ENCODE results near the gene ZBED3. TPM values are rescaled to one million over a fixed set of nuclear protein-coding genes. Genes with fewer than 3 reads are reported as not detected.

Gene ZBED3
- polyA plus RNA-seq, 1 donor from 2014 or later, result 0.56 TPM

GRCh38 chr5:77101298-77101697 is 14.2 kb upstream of the ZBED3 start:
- Histone ChIP-seq H3K9me3 (ENCODE audit: low read length) (no peaks in the 10 kb centered on the region), H3K27ac (ENCODE audit: low read length) (no peak overlapping the region), H2AFZ (ENCODE audit: low read depth, low read length) (no peak overlapping the region), H3K4me2 (ENCODE audit: low read length) (no peak overlapping the region), H4K20me1 (ENCODE audit: insufficient read depth) (no peaks in the 10 kb centered on the region), H3F3A (ENCODE audit: insufficient read depth, low read length, poor library complexity, severe bottlenecking) (no peaks in the 10 kb centered on the region), H3K27me3 (ENCODE audit: insufficient read depth, low read depth, low read length) (no peaks in the 10 kb centered on the region), H3K9ac (ENCODE audit: low read length) (no peak overlapping the region), H3K79me2 (replicated peaks; ENCODE audit: insufficient read depth, low read length) (no peaks in the 10 kb centered on the region), H3K36me3 (ENCODE audit: insufficient read depth, low read length) (no peaks in the 10 kb centered on the region), H3K9me2 (ENCODE audit: insufficient read depth, low read length) (no peaks in the 10 kb centered on the region), H3K4me3 (ENCODE audit: low read length) (no peak overlapping the region)
- TF ChIP-seq MXI1 (conservative IDR thresholded peaks at IDR 0.05; ENCODE audit: poor library complexity, severe bottlenecking) (no peak), RAD21 (conservative IDR thresholded peaks at IDR 0.05) (no peak), POLR2AphosphoS5 (IDR thresholded peaks at IDR 0.05) (no peak), CTCF (IDR thresholded peaks at IDR 0.05; ENCODE audit: poor library complexity, severe bottlenecking) (no peak), EZH2 (IDR thresholded peaks at IDR 0.05; ENCODE audit: borderline replicate concordance, insufficient read depth, low read length, poor library complexity, severe bottlenecking) (no peak), SMC3 (conservative IDR thresholded peaks at IDR 0.05; ENCODE audit: poor library complexity) (no peak), EP300 (conservative IDR thresholded peaks at IDR 0.05; ENCODE audit: poor library complexity, severe bottlenecking) (no peak)

DNA sequence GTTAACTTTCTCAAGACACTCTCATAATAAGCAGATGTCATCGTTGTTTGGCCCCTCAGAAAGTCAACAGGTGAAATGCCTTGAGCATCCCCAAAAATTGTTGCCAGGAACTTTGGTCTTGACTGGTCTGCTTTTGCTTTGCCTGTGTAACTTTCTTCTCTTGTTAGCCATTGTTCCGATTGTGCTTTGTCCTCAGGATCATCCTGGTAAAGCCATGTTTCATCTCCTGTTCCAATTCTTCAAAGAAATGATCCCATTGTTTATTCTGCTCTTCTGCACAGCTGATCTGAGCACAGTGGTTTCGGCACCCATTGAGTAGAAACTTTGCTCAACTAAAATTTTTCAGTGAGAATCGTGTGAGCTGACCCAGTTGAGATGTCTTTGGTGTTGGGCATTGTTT is 8.1 kb upstream of the ZBED3 start:
- Histone ChIP-seq H2AFZ (ENCODE audit: low read depth, low read length) (no peak overlapping the region), H3K4me2 (ENCODE audit: low read length) (no peak overlapping the region), H3K9ac (ENCODE audit: low read length) (no peak overlapping the region), H3K9me3 (ENCODE audit: low read length) (no peaks in the 10 kb centered on the region), H3K9me2 (ENCODE audit: insufficient read depth, low read length) (no peaks in the 10 kb centered on the region), H4K20me1 (ENCODE audit: insufficient read depth) (no peaks in the 10 kb centered on the region), H3K36me3 (ENCODE audit: insufficient read depth, low read length) (no peaks in the 10 kb centered on the region), H3K27ac (ENCODE audit: low read length) (no peak overlapping the region), H3K79me2 (replicated peaks; ENCODE audit: insufficient read depth, low read length) (no peaks in the 10 kb centered on the region), H3K4me3 (ENCODE audit: low read length) (no peak overlapping the region), H3K27me3 (ENCODE audit: insufficient read depth, low read depth, low read length) (no peaks in the 10 kb centered on the region), H3F3A (ENCODE audit: insufficient read depth, low read length, poor library complexity, severe bottlenecking) (no peaks in the 10 kb centered on the region)
- TF ChIP-seq, protein P1, sequence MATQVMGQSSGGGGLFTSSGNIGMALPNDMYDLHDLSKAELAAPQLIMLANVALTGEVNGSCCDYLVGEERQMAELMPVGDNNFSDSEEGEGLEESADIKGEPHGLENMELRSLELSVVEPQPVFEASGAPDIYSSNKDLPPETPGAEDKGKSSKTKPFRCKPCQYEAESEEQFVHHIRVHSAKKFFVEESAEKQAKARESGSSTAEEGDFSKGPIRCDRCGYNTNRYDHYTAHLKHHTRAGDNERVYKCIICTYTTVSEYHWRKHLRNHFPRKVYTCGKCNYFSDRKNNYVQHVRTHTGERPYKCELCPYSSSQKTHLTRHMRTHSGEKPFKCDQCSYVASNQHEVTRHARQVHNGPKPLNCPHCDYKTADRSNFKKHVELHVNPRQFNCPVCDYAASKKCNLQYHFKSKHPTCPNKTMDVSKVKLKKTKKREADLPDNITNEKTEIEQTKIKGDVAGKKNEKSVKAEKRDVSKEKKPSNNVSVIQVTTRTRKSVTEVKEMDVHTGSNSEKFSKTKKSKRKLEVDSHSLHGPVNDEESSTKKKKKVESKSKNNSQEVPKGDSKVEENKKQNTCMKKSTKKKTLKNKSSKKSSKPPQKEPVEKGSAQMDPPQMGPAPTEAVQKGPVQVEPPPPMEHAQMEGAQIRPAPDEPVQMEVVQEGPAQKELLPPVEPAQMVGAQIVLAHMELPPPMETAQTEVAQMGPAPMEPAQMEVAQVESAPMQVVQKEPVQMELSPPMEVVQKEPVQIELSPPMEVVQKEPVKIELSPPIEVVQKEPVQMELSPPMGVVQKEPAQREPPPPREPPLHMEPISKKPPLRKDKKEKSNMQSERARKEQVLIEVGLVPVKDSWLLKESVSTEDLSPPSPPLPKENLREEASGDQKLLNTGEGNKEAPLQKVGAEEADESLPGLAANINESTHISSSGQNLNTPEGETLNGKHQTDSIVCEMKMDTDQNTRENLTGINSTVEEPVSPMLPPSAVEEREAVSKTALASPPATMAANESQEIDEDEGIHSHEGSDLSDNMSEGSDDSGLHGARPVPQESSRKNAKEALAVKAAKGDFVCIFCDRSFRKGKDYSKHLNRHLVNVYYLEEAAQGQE (IDR thresholded peaks at IDR 0.05; ENCODE audit: borderline replicate concordance), result no peak
- TF ChIP-seq RAD21 (conservative IDR thresholded peaks at IDR 0.05) (no peak), MXI1 (conservative IDR thresholded peaks at IDR 0.05; ENCODE audit: poor library complexity, severe bottlenecking) (no peak), SMC3 (conservative IDR thresholded peaks at IDR 0.05; ENCODE audit: poor library complexity) (no peak), CTCF (IDR thresholded peaks at IDR 0.05; ENCODE audit: poor library complexity, severe bottlenecking) (no peak), TAF1 (IDR thresholded peaks at IDR 0.05; ENCODE audit: low read depth) (no peak), EZH2 (IDR thresholded peaks at IDR 0.05; ENCODE audit: borderline replicate concordance, insufficient read depth, low read length, poor library complexity, severe bottlenecking) (no peak), POLR2AphosphoS5 (IDR thresholded peaks at IDR 0.05) (no peak), EP300 (conservative IDR thresholded peaks at IDR 0.05; ENCODE audit: poor library complexity, severe bottlenecking) (no peak)
